CD14-positive monocyte (primary cell): ENCODE data around the gene TMEM248. TPM values are rescaled to one million over a fixed set of nuclear protein-coding genes. Genes with fewer than 3 reads are reported as not detected.
"Not testable (repeated sequence)": the region's sequence is repeated elsewhere in the genome, so short reads cannot be mapped to it uniquely, and the experiment has no call there.

Source experiments
- DNase-seq, 3 donors: peaks; one replicate each; pipeline ENCODE4 v3.0.0-alpha.2; 2011 to 2022
- H2AFZ ChIP-seq: 2 replicates; pipeline ENCODE4 v1.6.0; 2012; ENCODE audit warnings: mild to moderate bottlenecking, low read depth, low read length, inconsistent platforms; ENCODE audit not compliant: insufficient read depth, poor library complexity, severe bottlenecking
- H3K27ac ChIP-seq, 2 donors: 1 replicate in 1 of 2; 2 replicates in 1 of 2; pipeline ENCODE4 v1.5.1; 2012 to 2013; ENCODE audit warnings: low read length in 2 of 2, control low read depth in 1 of 2, inconsistent platforms in 1 of 2, low read depth in 1 of 2, mild to moderate bottlenecking in 1 of 2
- H3K27me3 ChIP-seq, 2 donors: one replicate each; pipeline versions ENCODE4 v1.6.0 to v1.6.1; 2011 to 2013; ENCODE audit warnings: low read length in 2 of 2; ENCODE audit not compliant: control insufficient read depth in 2 of 2, insufficient read depth in 2 of 2
- H3K36me3 ChIP-seq, 2 donors: replicated peaks in 1 of 2; 1 replicate in 1 of 2; 2 replicates in 1 of 2; pipeline versions ENCODE4 v1.5.1 to v1.6.1; 2012 to 2013; ENCODE audit warnings: low read length in 2 of 2, control low read depth in 1 of 2, inconsistent platforms in 1 of 2, mild to moderate bottlenecking in 1 of 2; ENCODE audit not compliant: insufficient read depth in 2 of 2, control insufficient read depth in 1 of 2
- H3K4me1 ChIP-seq, 2 donors: 1 replicate in 1 of 2; 2 replicates in 1 of 2; pipeline versions ENCODE4 v1.5.1 to v1.6.1; 2012 to 2013; ENCODE audit warnings: low read length in 2 of 2, control low read depth in 1 of 2, inconsistent platforms in 1 of 2, mild to moderate bottlenecking in 1 of 2, moderate library complexity in 1 of 2; ENCODE audit not compliant: insufficient read depth in 2 of 2, control insufficient read depth in 1 of 2
- H3K4me2 ChIP-seq: replicated peaks from 2 replicates; pipeline ENCODE3; 2012; ENCODE audit warnings: low read length, moderate library complexity, mild to moderate bottlenecking; ENCODE audit not compliant: poor library complexity, severe bottlenecking; ENCODE audit errors: extremely low read depth
- H3K4me3 ChIP-seq, 3 experiments: fragments of 200-600 bp in 1 of 3; sonication (generic) in 1 of 3; replicated peaks in 1 of 3; 1 replicate in 2 of 3; 2 replicates in 1 of 3; pipeline ENCODE4 v1.5.1; 2011 to 2013; ENCODE audit warnings: low read length in 3 of 3, mild to moderate bottlenecking in 3 of 3, control low read depth in 2 of 3, low read depth in 2 of 3, inconsistent platforms in 1 of 3, moderate library complexity in 1 of 3
- H3K79me2 ChIP-seq: 2 replicates; pipeline ENCODE4 v1.6.0; 2012; ENCODE audit warnings: mild to moderate bottlenecking, control low read depth, inconsistent platforms, low read length, moderate library complexity; ENCODE audit not compliant: insufficient read depth
- H3K9ac ChIP-seq: 2 replicates; pipeline ENCODE4 v1.6.0; 2017; ENCODE audit warnings: low read length, mild to moderate bottlenecking; ENCODE audit not compliant: insufficient read depth, poor library complexity, severe bottlenecking
- H3K9me3 ChIP-seq, 2 donors: replicated peaks in 1 of 2; 1 replicate in 1 of 2; 2 replicates in 1 of 2; pipeline versions ENCODE4 v1.5.1 to v1.6.1; 2012 to 2013; ENCODE audit warnings: low read length in 2 of 2, control low read depth in 1 of 2; ENCODE audit not compliant: control insufficient read depth in 1 of 2, insufficient read depth in 1 of 2
- H4K20me1 ChIP-seq: 2 replicates; pipeline ENCODE4 v1.6.0; 2012; ENCODE audit warnings: mild to moderate bottlenecking, low read length, control low read depth, moderate library complexity; ENCODE audit not compliant: insufficient read depth
- H3K27ac Mint-ChIP-seq, 7 donors: one replicate each; pipeline ENCODE4 v1.8.0; 2020; ENCODE audit warnings: mild to moderate bottlenecking in 7 of 7, mixed read lengths in 7 of 7, moderate library complexity in 6 of 7, inconsistent platforms in 2 of 7
- H3K27me3 Mint-ChIP-seq, 3 donors: one replicate each; pipeline ENCODE4 v1.8.0; 2021 to 2022; ENCODE audit warnings: low read depth in 3 of 3, mild to moderate bottlenecking in 3 of 3, mixed read lengths in 3 of 3, moderate library complexity in 3 of 3, inconsistent platforms in 1 of 3
- H3K36me3 Mint-ChIP-seq, 2 donors: one replicate each; pipeline ENCODE4 v1.8.0; 2020; ENCODE audit warnings: mixed read lengths in 2 of 2, inconsistent platforms in 1 of 2, mild to moderate bottlenecking in 1 of 2
- H3K4me1 Mint-ChIP-seq: one replicate; pipeline ENCODE4 v1.8.0; 2020; ENCODE audit warnings: mild to moderate bottlenecking, mixed read lengths
- H3K4me3 Mint-ChIP-seq, 2 donors: one replicate each; pipeline ENCODE4 v1.8.0; 2020; ENCODE audit warnings: mild to moderate bottlenecking in 2 of 2, mixed read lengths in 2 of 2, moderate library complexity in 1 of 2
- H3K9me3 Mint-ChIP-seq, 7 donors: one replicate each; pipeline ENCODE4 v1.8.0; 2020 to 2022; ENCODE audit warnings: mixed read lengths in 7 of 7, mild to moderate bottlenecking in 6 of 7, moderate library complexity in 6 of 7, inconsistent platforms in 2 of 7
- WGBS: methylation state at CpG from one replicate; pipeline ENCODE4 v1.1.5; 2013; ENCODE audit warnings: missing lambda C conversion rate; ENCODE audit not compliant: insufficient coverage; 5-methylcytosine and 5-hydroxymethylcytosine counted together
- intact Hi-C, 2 donors: fragments of 100-400 bp; cut with micrococcal nuclease; formaldehyde crosslinking; loops; one replicate each; pipeline versions ENCODE4 v1.15.0 to v1.15.1; 2023
- polyA plus RNA-seq, 3 donors: library from polyadenylated mRNA; depleted of rRNA in 1 of 3; unstranded in 2 of 3; stranded (reverse) in 1 of 3; fragments of 300-500 nt in 2 of 3; fragments of >200 nt in 1 of 3; fragmentation: Illumina TruSeq in 2 of 3; gene quantifications; 1 replicate in 2 of 3; 2 replicates in 1 of 3; pipeline ENCODE4 v1.2.3, GENCODE V29; 2012 to 2021
- TF ChIP-seq, protein P1 (sequence below): fragments of 200-600 bp; IDR thresholded peaks from one replicate; pipeline ENCODE4 v1.8.0; 2022; ENCODE audit warnings: antibody characterized with exemption, mild to moderate bottlenecking

The TMEM248 gene
- polyA plus RNA-seq, 3 donors = 67.5 to 82.3 (median 78.3) TPM

DNA sequence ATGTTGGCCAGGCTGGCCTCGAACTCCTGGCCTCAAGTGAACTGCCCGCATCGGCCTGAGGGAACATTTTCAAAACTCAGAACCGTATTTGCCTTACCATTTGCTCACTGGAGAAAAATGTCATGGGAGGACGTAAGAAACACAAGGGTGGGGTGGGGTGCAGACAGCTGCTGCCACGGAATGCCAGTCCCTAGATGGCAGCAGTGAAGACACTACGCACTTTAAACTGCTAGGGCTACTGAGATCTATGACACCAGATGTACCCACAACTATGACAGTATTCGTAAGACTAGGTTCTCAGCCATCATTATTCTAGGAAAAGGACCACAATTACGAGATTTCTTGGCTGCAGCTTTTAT is 73.6 kb downstream of the TMEM248 start:
- intact Hi-C loops = loop anchor here (5.0 to 10.0 kb wide), 5 partner anchors 140 to 1010 kb away; partner anchors contain the start of gene GUSB (in 1 of the 2)
- peak overlapping the region; percentile 89 for H3K9ac ChIP-seq

GRCh38 chr7:66995050-66995776 is 74.2 kb downstream of the TMEM248 start, which contains the start of gene SBDS:
Gene SBDS (minus strand): TSS chr7:66995586. CDS start chr7:66995417, 169 bp downstream.
- not testable (repeated sequence) for H3K27me3 ChIP-seq, H3K27me3 Mint-ChIP-seq, H3K9me3 ChIP-seq, H3K9me3 Mint-ChIP-seq, H4K20me1 ChIP-seq
- Histone ChIP-seq H2AFZ (peak within 1 kb of the TSS; percentile 50), H3K4me1 (peaks cover 11 to 13% of the 10 kb centered on the region in 2 donors), H3K36me3 (peaks cover 21 to 36% of the 10 kb centered on the region in 2 donors), H3K9ac (peak within 1 kb of the TSS; percentile 89), H3K4me2 (peak within 1 kb of the TSS; percentile 73), H3K27ac (peak within 1 kb of the TSS; percentile 93 to 94), H3K79me2 (peaks cover 21% of the 10 kb centered on the region), H3K4me3 (peak within 1 kb of the TSS; percentile 78 to 92 (median 90))
- H3K36me3 Mint-ChIP-seq = peaks cover 31 to 47% of the 10 kb centered on the region in 2 donors
- H3K4me3 Mint-ChIP-seq = peak within 1 kb of the TSS; percentile 98 to 99
- peak; percentile 97 to 99 (median 98) for DNase-seq
- 0% methylated on average over 42 of the region's 59 CpGs for WGBS
- peaks cover 13% of the 10 kb centered on the region for H3K4me1 Mint-ChIP-seq
- H3K27ac Mint-ChIP-seq = peak within 1 kb of the TSS; percentile 98 to 100 (median 99)
- intact Hi-C loops = loop anchor here (5.0 to 10.0 kb wide), 5 partner anchors 140 to 1010 kb away; partner anchors contain the start of gene GUSB (in 1 of the 2)
- TF ChIP-seq, protein P1, sequence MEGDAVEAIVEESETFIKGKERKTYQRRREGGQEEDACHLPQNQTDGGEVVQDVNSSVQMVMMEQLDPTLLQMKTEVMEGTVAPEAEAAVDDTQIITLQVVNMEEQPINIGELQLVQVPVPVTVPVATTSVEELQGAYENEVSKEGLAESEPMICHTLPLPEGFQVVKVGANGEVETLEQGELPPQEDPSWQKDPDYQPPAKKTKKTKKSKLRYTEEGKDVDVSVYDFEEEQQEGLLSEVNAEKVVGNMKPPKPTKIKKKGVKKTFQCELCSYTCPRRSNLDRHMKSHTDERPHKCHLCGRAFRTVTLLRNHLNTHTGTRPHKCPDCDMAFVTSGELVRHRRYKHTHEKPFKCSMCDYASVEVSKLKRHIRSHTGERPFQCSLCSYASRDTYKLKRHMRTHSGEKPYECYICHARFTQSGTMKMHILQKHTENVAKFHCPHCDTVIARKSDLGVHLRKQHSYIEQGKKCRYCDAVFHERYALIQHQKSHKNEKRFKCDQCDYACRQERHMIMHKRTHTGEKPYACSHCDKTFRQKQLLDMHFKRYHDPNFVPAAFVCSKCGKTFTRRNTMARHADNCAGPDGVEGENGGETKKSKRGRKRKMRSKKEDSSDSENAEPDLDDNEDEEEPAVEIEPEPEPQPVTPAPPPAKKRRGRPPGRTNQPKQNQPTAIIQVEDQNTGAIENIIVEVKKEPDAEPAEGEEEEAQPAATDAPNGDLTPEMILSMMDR = peak; percentile 5

More for the DNA sequence above, 73.6 kb downstream of the TMEM248 start:
- peak overlapping the region; percentile 68 for H3K4me2 ChIP-seq
- peak; percentile 33 to 60 (median 50) for DNase-seq
- WGBS = 0% methylated on average over 3 of the region's 9 CpGs
- Mint-ChIP-seq H3K4me3 (peak overlapping the region; percentile 93 to 97), H3K4me1 (peaks cover 13% of the 10 kb centered on the region), H3K27ac (peak overlapping the region; percentile 98 to 100 (median 99)), H3K36me3 (peaks cover 32 to 50% of the 10 kb centered on the region in 2 donors)
- H4K20me1 ChIP-seq, H3K9me3 Mint-ChIP-seq, H3K9me3 ChIP-seq, H3K27me3 ChIP-seq, H3K27me3 Mint-ChIP-seq: not testable (repeated sequence)
- peak overlapping the region; percentile 93 to 94 for H3K27ac ChIP-seq
- H3K4me3 ChIP-seq = peak overlapping the region; percentile 76 to 92 (median 78)
- peaks cover 21% of the 10 kb centered on the region for H3K79me2 ChIP-seq
- TF ChIP-seq, protein P1 = peak; percentile 27
- H2AFZ ChIP-seq = peak overlapping the region; percentile 50
- peaks cover 11 to 13% of the 10 kb centered on the region in 2 donors for H3K4me1 ChIP-seq
- H3K36me3 ChIP-seq = peaks cover 24 to 39% of the 10 kb centered on the region in 2 donors

DNA sequence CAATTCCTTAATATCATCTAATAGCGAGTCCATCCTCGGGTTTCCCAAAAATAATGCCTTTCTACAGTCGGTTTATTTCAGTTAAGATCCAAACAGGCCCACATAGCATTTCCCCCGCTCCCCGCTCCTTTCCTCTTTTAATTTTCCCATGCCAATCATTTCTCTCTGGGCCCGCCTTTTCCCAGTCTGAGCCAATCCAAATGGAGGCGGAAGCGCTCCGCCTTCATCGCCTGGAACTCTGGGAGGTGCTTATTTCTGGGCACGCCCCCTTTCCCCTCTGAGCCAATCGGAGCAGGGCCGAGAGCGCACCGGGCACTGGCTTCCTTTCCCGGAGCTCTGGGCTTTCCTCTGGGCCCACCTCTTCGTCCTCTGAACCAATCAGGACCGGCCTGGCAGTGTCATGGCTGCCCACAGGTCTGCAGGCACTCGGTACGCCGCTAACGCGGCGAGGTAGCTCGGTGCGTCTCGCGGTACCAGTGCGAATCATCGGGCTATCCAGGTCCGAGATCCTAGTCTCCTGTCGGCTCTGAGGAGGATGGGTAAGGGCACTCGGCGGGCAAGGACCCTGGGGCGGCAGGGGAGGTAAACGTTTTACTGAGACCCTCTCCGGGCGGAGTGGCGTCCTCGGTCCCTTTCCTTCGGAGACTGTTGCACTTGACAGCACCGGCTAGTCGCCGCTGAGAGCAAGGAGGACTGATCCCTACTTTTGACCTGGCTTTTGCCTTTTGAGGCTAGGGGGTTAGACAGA is 75.6 kb downstream of the TMEM248 start, which contains the start of gene TYW1:
TYW1 (plus strand) TSS at position 390 of the 748 bp plus-strand sequence; CDS start at position 536, 146 bp downstream.
- peak within 1 kb of the TSS; percentile 73 to 85 for H3K27ac ChIP-seq
- H3K79me2 ChIP-seq = peaks cover 21% of the 10 kb centered on the region
- WGBS = 0% methylated on average over 25 of the region's 44 CpGs
- Mint-ChIP-seq H3K27ac (peak within 1 kb of the TSS; percentile 90 to 99 (median 98)), H3K4me1 (peaks cover 13% of the 10 kb centered on the region), H3K36me3 (peaks cover 19 to 33% of the 10 kb centered on the region in 2 donors), H3K4me3 (peak within 1 kb of the TSS; percentile 98 to 99)
- H2AFZ ChIP-seq = peak within 1 kb of the TSS; percentile 91
- DNase-seq = peak; percentile 97 to 98 (median 97)
- H3K9me3 ChIP-seq, H3K27me3 Mint-ChIP-seq, H4K20me1 ChIP-seq, H3K9me3 Mint-ChIP-seq, H3K27me3 ChIP-seq: not testable (repeated sequence)
- peak within 1 kb of the TSS; percentile 81 to 92 (median 90) for H3K4me3 ChIP-seq
- peak within 1 kb of the TSS; percentile 73 for H3K4me2 ChIP-seq
- peak within 1 kb of the TSS; percentile 76 for H3K9ac ChIP-seq
- intact Hi-C loops = loop anchor here (5.0 to 10.0 kb wide), 5 partner anchors 142 to 1012 kb away; partner anchors contain the start of gene GUSB (in 1 of the 2)
- peaks cover 17 to 25% of the 10 kb centered on the region in 2 donors for H3K36me3 ChIP-seq
- peaks cover 11 to 13% of the 10 kb centered on the region in 2 donors for H3K4me1 ChIP-seq
